ACC112 (cell line): ENCODE data around the gene PRDX2.

Source experiments
- H2AFZ ChIP-seq: fragments of 200-600 bp; sonication (generic); one replicate; pipeline ENCODE4 v1.6.0; 2017; ENCODE audit warnings: antibody characterized with exemption, low read length; ENCODE audit not compliant: unreplicated experiment
- H3K27ac ChIP-seq: fragments of 200-600 bp; sonication (generic); 2 replicates; pipeline ENCODE4 v1.5.1; 2014; ENCODE audit warnings: low read depth, mild to moderate bottlenecking, antibody characterized with exemption, low read length, moderate library complexity
- H3K27me3 ChIP-seq: fragments of 200-600 bp; sonication (generic); 2 replicates; pipeline ENCODE4 v1.6.1; 2014; ENCODE audit warnings: mild to moderate bottlenecking, antibody characterized with exemption, low read length, moderate library complexity, mixed read lengths; ENCODE audit not compliant: insufficient read depth
- H3K36me3 ChIP-seq: fragments of 200-600 bp; sonication (generic); 2 replicates; pipeline ENCODE4 v1.6.1; 2016; ENCODE audit warnings: mild to moderate bottlenecking, antibody characterized with exemption, low read length, moderate library complexity, mixed read lengths; ENCODE audit not compliant: insufficient read depth
- H3K4me1 ChIP-seq: fragments of 200-600 bp; sonication (generic); one replicate; pipeline ENCODE4 v1.6.1; 2016; ENCODE audit warnings: low read length, mixed read lengths; ENCODE audit not compliant: insufficient read depth, unreplicated experiment, control insufficient read depth
- H3K4me3 ChIP-seq: fragments of 200-600 bp; sonication (generic); 2 replicates; pipeline ENCODE4 v1.5.1; 2014; ENCODE audit warnings: mild to moderate bottlenecking, low read depth, low read length
- H3K79me2 ChIP-seq: fragments of 200-600 bp; sonication (generic); one replicate; pipeline ENCODE4 v1.6.0; 2016; ENCODE audit warnings: low read length; ENCODE audit not compliant: control insufficient read depth, unreplicated experiment, insufficient read depth

Gene PRDX2

GRCh38 chr19:12784871-12785430, 16.6 kb downstream of the PRDX2 start:
- no peaks in the 10 kb centered on the region for H3K27me3 ChIP-seq
- H3K4me1 ChIP-seq = peaks cover 60% of the 10 kb centered on the region
- peak overlapping the region; percentile 92; the same call in 1 of the 2 replicates for H3K27ac ChIP-seq
- no peak overlapping the region for H2AFZ ChIP-seq
- H3K4me3 ChIP-seq = no peak overlapping the region
- H3K79me2 ChIP-seq = no peaks in the 10 kb centered on the region
- H3K36me3 ChIP-seq = no peaks in the 10 kb centered on the region

DNA sequence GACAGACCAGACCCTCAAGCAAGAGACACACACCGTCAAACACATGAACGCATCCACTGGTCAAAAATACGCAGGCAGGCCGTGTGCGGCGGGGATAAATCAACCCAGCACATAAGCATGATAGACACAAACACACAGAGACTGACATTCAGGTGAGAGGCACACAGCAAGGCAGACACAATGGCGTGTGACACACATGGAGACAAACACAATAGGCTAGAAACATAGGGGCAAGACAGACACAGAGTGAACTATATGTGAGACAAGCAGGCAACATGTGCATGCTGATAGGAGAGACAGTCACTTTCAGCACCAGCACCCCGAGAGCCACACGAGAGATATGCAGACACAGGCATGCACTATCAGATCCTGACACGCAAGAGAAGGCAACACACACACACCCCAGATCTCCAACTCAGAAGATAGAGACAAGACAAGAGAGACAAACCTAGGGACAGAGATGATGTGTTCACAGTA, 17.2 kb downstream of the PRDX2 start:
- Histone ChIP-seq H3K27me3 (no peaks in the 10 kb centered on the region), H3K4me1 (peaks cover 63% of the 10 kb centered on the region), H3K27ac (peak overlapping the region; percentile 92), H2AFZ (no peak overlapping the region), H3K36me3 (no peaks in the 10 kb centered on the region), H3K79me2 (no peaks in the 10 kb centered on the region), H3K4me3 (no peak overlapping the region)

GRCh38 chr19:12783849-12784393, 17.7 kb downstream of the PRDX2 start:
- Histone ChIP-seq H3K4me3 (no peak overlapping the region), H2AFZ (no peak overlapping the region), H3K4me1 (peaks cover 63% of the 10 kb centered on the region), H3K27ac (peak overlapping the region; percentile 92), H3K36me3 (no peaks in the 10 kb centered on the region), H3K27me3 (no peaks in the 10 kb centered on the region), H3K79me2 (no peaks in the 10 kb centered on the region)

- Histone ChIP-seq H2AFZ (no peak overlapping the region), H3K4me3 (peak overlapping the region; percentile 74; the same call in 1 of the 2 replicates)
Measured at GRCh38 chr19:12783291-12783848, 18.2 kb downstream of the PRDX2 start.

DNA sequence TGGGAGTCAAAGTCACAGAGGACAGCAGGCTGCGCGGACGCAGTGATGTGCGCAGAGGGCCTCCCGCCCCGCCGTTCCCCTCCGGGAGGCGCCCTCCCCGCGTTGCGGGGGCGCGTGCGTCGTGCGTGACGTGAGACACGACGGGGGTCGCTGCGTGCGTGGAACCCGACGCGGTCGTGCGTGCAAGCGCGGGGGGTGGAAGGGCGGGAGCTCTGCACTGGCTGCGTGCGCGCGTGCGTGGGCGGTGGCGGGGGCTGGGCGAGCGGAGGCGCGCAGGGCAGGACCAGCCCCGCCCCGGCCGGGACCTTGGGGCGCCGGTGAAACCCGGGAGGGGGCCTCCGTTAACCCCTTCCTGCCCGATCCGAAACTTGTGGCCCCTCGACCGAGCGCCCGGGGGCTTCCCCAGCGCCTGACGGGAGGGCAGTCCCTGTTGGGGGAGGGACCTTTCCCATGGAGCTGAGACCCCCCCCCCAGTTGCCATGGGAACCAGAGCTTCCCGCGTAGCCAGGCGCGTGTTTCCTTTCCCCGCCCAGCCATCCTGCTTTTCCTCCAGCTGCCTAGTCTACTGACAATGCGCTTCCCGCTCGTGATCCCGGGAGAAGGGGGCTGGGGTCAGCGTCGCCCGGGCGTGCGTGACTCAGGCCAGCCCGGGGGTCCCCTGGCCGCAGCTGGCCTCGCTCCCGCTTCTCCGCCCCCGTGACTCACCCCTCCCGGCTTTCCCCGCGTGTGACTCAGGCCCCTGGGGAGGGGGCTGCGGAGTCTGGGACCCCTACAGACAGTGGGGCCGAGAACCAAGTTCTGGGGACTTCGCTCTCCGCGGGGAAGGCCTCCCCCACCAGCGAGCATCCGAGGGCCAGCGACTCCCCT, 18.9 kb downstream of the PRDX2 start:
- H2AFZ ChIP-seq = peak overlapping the region; percentile 14

More at GRCh38 chr19:12783291-12783848, 18.2 kb downstream of the PRDX2 start:
- Histone ChIP-seq H3K36me3 (no peaks in the 10 kb centered on the region), H3K4me1 (peaks cover 63% of the 10 kb centered on the region), H3K27me3 (no peaks in the 10 kb centered on the region), H3K79me2 (no peaks in the 10 kb centered on the region), H3K27ac (peak overlapping the region; percentile 92)

GRCh38 chr19:12782174-12782423, 19.5 kb downstream of the PRDX2 start:
- H3K4me1 ChIP-seq = peaks cover 59% of the 10 kb centered on the region
- no peaks in the 10 kb centered on the region for H3K79me2 ChIP-seq
- no peaks in the 10 kb centered on the region for H3K27me3 ChIP-seq
- peak overlapping the region; percentile 92 for H3K27ac ChIP-seq
- H2AFZ ChIP-seq = no peak overlapping the region
- no peaks in the 10 kb centered on the region for H3K36me3 ChIP-seq
- peak overlapping the region; percentile 74 for H3K4me3 ChIP-seq

More for the DNA sequence above, 18.9 kb downstream of the PRDX2 start:
- Histone ChIP-seq H3K4me3 (peak overlapping the region; percentile 74), H3K36me3 (no peaks in the 10 kb centered on the region), H3K27ac (peak overlapping the region; percentile 92), H3K4me1 (peaks cover 59% of the 10 kb centered on the region), H3K79me2 (no peaks in the 10 kb centered on the region), H3K27me3 (no peaks in the 10 kb centered on the region)

- Histone ChIP-seq H3K36me3 (no peaks in the 10 kb centered on the region), H3K27me3 (no peaks in the 10 kb centered on the region), H3K27ac (peak overlapping the region; percentile 98), H2AFZ (no peak overlapping the region), H3K79me2 (no peaks in the 10 kb centered on the region), H3K4me1 (peaks cover 40% of the 10 kb centered on the region), H3K4me3 (peak overlapping the region; percentile 78)
Measured at GRCh38 chr19:12779162-12779993, 22.2 kb downstream of the PRDX2 start.

DNA sequence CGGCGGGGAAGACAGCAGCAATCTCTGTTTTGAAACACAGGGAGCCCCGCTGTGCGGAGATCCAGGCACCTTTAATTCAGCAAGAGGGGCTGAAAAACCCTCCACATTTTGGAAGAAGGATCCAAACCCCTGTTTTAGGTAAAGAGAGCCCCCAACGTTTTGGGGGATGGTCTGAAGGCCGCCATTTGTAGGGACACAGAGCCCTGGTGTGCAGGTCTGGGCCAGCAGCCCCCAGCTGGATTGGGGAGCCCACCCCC, 22.8 kb downstream of the PRDX2 start:
- H3K4me1 ChIP-seq = peaks cover 36% of the 10 kb centered on the region
- H3K27me3 ChIP-seq = no peaks in the 10 kb centered on the region
- peak overlapping the region; percentile 78 for H3K4me3 ChIP-seq
- no peaks in the 10 kb centered on the region for H3K36me3 ChIP-seq
- H3K27ac ChIP-seq = peak overlapping the region; percentile 98
- no peaks in the 10 kb centered on the region for H3K79me2 ChIP-seq
- H2AFZ ChIP-seq = no peak overlapping the region

DNA sequence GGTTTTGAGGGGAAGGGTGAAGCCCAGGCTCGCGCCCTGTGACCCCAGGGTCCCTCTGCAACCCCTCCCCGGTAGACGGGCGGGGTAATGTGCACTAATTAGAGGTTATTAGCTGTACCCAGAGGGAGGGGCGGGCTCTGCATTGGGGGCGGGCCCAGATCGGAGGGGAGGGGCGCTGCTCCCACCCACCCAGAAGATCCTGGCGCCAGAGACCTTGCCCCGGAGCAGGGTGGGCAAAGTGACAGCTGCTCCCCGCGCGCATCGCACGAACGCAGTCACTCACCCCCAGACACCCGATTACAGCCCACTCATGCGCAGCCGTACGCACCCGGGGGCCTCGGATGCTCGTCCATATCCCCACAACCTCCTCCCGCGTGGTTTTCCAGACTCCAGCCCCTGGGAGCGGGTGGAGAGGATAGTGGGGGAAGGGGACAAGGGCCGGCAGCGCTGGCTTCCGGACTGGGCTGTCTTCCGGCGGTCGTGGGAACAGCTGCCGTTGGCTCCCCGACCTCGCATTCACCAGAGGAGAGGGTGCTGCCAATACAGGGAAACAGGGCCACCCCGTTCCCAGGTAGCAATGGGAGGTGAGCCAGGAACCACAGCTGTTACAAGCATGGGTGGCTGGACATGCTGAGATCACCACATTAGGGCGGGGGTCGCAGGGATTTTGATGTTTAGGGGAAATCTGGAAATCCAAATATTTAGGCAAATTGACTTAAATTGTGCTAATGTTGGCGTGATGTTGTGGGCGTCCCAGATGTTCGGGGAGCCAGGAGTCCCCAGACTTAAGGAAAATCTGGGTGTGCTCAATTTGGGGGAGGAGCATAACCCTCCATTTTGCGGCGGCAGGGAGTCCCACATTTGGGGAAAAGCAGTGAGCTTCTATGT, 23.3 kb downstream of the PRDX2 start:
- H2AFZ ChIP-seq = peak overlapping the region; percentile 93
- H3K27ac ChIP-seq = peak overlapping the region; percentile 98
- H3K79me2 ChIP-seq = no peaks in the 10 kb centered on the region
- H3K4me3 ChIP-seq = peak overlapping the region; percentile 78
- H3K36me3 ChIP-seq = no peaks in the 10 kb centered on the region
- peaks cover 36% of the 10 kb centered on the region for H3K4me1 ChIP-seq
- no peaks in the 10 kb centered on the region for H3K27me3 ChIP-seq
